BE2C (cell line): ENCODE data around the gene ZBTB7A.

Experiments used
- DNase-seq: peaks from one replicate; pipeline ENCODE4 v3.0.0-alpha.2; 2020
- H3K27me3 ChIP-seq: fragments of 250-450 bp; sonication (Bioruptor Pico); 2 replicates; pipeline ENCODE4 v1.5.1; 2020; ENCODE audit warnings: mild to moderate bottlenecking
- H3K36me3 ChIP-seq: fragments of 250-450 bp; sonication (Bioruptor Pico); 2 replicates; pipeline ENCODE4 v1.5.1; 2020; ENCODE audit warnings: mild to moderate bottlenecking
- H3K4me1 ChIP-seq: fragments of 250-450 bp; sonication (Bioruptor Pico); 2 replicates; pipeline ENCODE4 v1.5.1; 2020
- H3K4me3 ChIP-seq: 2 replicates; pipeline ENCODE4 v1.5.1; 2011; ENCODE audit warnings: low read depth, low read length
- H3K9me3 ChIP-seq: fragments of 250-450 bp; sonication (Bioruptor Pico); 2 replicates; pipeline ENCODE4 v1.5.1; 2020
- TF ChIP-seq, protein P1 (sequence below): IDR thresholded peaks from 2 replicates; pipeline ENCODE4 v1.5.1; 2012; ENCODE audit warnings: mild to moderate bottlenecking, low read depth, low read length

ZBTB7A gene

DNA sequence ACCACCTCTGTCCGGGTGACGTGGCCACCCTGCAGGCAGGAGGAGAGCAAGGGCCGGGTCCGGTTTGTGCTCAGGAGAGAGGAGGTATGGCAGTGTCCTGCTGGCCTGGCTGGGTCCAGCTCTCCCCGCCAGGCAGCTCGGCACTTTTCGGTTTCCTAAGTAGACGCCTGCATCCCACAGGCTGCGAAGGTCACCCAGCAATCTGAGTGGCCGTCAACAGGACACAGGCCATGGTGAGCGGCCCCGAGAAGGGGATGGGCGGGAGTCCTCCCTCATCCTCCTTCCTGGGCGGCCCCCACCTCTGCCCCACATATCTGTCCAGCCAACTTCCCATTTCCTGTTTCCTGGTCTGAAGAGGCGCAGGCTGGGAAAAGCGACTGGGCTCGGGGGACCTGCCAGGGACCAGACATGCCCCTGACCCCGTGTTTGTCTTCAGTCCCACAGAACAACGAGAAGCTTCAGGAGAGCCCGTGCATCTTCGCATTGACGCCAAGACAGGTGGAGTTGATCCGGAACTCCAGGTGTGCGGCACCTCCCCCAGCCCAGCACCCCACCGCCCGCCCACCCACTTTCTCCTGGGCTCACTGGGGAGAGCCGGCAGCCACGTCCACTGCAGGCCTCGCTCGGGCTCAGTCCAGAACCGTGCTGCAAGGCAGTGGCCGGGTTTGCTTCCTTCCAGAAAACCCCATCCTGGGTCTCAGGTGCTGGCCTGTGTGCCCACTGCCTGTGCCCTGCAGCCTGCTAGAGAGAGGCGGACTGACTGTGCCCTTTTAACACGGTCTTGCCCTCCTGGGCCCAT is 42.9 kb downstream of the ZBTB7A start:
- DNase-seq = no peak
- Histone ChIP-seq H3K9me3 (no peaks in the 10 kb centered on the region), H3K36me3 (peaks cover 37% of the 10 kb centered on the region), H3K4me3 (no peak overlapping the region), H3K4me1 (no peaks in the 10 kb centered on the region), H3K27me3 (no peaks in the 10 kb centered on the region)
- TF ChIP-seq, protein P1, sequence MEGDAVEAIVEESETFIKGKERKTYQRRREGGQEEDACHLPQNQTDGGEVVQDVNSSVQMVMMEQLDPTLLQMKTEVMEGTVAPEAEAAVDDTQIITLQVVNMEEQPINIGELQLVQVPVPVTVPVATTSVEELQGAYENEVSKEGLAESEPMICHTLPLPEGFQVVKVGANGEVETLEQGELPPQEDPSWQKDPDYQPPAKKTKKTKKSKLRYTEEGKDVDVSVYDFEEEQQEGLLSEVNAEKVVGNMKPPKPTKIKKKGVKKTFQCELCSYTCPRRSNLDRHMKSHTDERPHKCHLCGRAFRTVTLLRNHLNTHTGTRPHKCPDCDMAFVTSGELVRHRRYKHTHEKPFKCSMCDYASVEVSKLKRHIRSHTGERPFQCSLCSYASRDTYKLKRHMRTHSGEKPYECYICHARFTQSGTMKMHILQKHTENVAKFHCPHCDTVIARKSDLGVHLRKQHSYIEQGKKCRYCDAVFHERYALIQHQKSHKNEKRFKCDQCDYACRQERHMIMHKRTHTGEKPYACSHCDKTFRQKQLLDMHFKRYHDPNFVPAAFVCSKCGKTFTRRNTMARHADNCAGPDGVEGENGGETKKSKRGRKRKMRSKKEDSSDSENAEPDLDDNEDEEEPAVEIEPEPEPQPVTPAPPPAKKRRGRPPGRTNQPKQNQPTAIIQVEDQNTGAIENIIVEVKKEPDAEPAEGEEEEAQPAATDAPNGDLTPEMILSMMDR = no peak

GRCh38 chr19:4019578-4019977 is 47.1 kb downstream of the ZBTB7A start:
- no peak overlapping the region for H3K4me3 ChIP-seq
- TF ChIP-seq, protein P1 = no peak
- peaks cover 10% of the 10 kb centered on the region for H3K4me1 ChIP-seq
- DNase-seq = peak; percentile 10
- peaks cover 42% of the 10 kb centered on the region for H3K36me3 ChIP-seq
- no peaks in the 10 kb centered on the region for H3K9me3 ChIP-seq
- no peaks in the 10 kb centered on the region for H3K27me3 ChIP-seq

DNA sequence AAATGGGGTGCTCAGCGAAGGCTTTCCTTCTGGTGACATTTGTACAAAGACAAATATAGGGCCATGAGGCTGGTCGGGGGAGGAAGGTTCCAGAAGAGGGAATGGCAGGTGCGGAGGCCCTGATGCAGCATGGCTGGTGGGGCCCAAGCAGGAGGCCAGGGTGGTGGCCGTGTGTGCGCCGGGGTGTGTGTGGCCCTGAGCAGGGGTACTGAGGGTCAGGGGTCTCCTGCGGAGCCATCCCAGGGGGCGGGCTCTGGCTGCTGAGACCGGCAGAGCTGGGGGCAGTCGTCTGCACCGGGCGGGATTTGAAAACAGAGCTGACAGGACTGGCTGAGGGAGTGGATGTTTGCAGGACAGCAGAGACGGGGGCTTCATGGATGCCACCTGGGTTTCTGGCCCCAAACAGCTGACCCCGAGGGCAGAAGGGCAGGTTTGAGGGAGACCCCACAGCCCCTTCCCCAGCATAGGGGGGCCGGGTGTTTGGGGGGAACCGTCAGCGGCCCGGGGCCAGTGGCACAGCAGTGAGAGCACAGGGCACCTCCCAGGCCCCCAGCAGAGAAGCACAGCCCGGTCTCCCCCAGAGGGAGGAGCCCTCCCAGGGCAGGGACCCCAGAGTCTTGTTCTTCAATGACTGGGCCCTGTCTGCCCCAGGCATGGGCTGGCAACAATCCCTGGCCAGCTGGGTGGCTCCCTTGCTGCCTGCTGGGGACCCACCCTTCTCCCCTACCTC is 47.8 kb downstream of the ZBTB7A start:
- no peaks in the 10 kb centered on the region for H3K9me3 ChIP-seq
- H3K27me3 ChIP-seq = no peaks in the 10 kb centered on the region
- DNase-seq = no peak
- H3K4me3 ChIP-seq = no peak overlapping the region
- peaks cover 42% of the 10 kb centered on the region for H3K36me3 ChIP-seq
- TF ChIP-seq, protein P1 = no peak
- H3K4me1 ChIP-seq = peaks cover 12% of the 10 kb centered on the region

DNA sequence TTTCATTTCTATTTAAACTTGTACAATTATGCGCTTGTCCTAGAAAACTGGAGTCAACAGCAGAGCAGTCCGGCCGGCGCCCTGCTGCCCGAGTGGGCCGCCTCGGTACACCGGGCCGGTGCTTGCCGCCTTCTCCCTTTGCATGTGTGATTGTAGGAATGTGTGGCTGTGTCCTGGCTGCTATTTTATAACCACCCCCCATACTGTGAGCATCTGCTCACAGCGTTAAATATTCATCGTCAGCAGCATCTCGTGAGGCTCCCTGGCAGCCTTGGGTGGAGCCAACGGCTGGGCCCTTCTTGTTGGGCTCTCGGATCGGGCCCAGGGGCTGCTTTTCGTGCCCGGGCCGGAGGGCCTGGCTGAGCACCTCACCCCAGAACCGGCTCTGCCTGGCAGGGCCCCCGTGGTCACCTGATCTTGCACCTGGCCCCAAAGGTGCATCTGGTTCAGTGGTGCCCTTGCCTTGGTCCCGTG is 48.5 kb downstream of the ZBTB7A start:
- Histone ChIP-seq H3K4me1 (peaks cover 12% of the 10 kb centered on the region), H3K9me3 (no peaks in the 10 kb centered on the region), H3K36me3 (peaks cover 42% of the 10 kb centered on the region), H3K27me3 (no peaks in the 10 kb centered on the region), H3K4me3 (no peak overlapping the region)
- no peak for DNase-seq
- TF ChIP-seq, protein P1 = no peak

DNA sequence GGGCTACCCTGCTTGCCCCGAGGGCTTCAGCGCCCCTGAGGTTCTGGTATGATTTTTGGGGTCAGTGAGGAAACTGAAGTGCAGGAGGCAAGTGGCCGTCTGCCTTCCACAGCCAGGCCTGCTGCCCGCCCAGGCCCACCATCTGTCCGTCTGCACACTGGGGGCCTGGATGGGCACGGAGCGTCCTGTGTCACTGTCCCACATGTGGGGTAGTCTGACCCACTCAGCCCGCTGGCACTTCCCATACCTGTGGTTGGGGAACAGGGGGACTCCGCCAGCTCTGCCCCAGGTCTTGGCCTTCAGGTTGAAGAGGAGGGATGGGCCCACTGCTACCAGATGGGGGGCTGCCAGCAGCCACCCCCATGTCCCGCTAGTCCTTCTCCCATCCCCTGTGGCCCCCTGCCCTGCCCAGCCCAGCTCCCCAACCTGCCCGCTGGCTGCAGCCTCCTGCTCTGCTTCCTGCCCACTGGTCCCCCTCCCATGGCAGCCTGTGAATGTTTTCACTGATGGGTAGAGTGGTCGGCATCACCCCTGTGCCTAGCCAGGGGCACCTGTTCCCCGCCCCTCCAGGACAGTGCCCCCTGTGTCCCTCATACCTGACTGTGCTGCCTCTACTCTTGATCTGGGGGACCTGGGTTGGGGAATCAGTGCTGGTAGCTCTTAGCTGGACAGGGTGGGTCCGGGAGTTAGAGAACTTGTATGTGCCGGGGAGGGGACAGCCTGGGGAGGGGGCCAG is 49.6 kb downstream of the ZBTB7A start:
- TF ChIP-seq, protein P1 = no peak
- H3K4me1 ChIP-seq = peaks cover 12% of the 10 kb centered on the region
- no peak overlapping the region for H3K4me3 ChIP-seq
- H3K27me3 ChIP-seq = no peaks in the 10 kb centered on the region
- peaks cover 43% of the 10 kb centered on the region for H3K36me3 ChIP-seq
- DNase-seq = no peak
- no peaks in the 10 kb centered on the region for H3K9me3 ChIP-seq
